H1 (cell line): Measurements from ENCODE around the gene BCL2. TPM values are rescaled to one million over a fixed set of nuclear protein-coding genes. Genes with fewer than 3 reads are reported as not detected.

Source experiments
- CTCF ChIA-PET: fragments of 300-600 bp; sonication (Branson Sonifier 250); formaldehyde crosslinking; loops from one replicate; lab custom pipeline; 2021; ENCODE audit not compliant: partially characterized antibody; lab: Charles Lee
- POLR2A ChIA-PET: fragments of 300-600 bp; sonication (Branson Sonifier 250); formaldehyde crosslinking; loops from one replicate; lab custom pipeline; 2021; ENCODE audit warnings: inconsistent platforms; ENCODE audit not compliant: partially characterized antibody; lab: Charles Lee
- DNase-seq, 2 experiments: peaks; one replicate each; pipeline versions ENCODE4 v3.0.0 to v3.0.0-alpha.2; 2010 to 2022; ENCODE audit warnings: low spot score in 2 of 2, low read depth in 1 of 2, mixed read lengths in 1 of 2
- FAIRE-seq: peaks from 2 replicates; lab custom pipeline; 2011; peaks lifted over from hg19 to GRCh38; lab: Jason Lieb, UNC
- H2AFZ ChIP-seq: 2 replicates; pipeline ENCODE4 v1.8.1; 2012; ENCODE audit warnings: low read length, inconsistent platforms
- H2AK5ac ChIP-seq: 2 replicates; pipeline ENCODE4 v1.6.1; 2013; ENCODE audit warnings: low read depth, low read length
- H2BK120ac ChIP-seq: replicated peaks from 2 replicates; pipeline ENCODE3; 2013; ENCODE audit warnings: low read depth, low read length, inconsistent platforms
- H2BK12ac ChIP-seq: 2 replicates; pipeline ENCODE4 v1.6.1; 2013; ENCODE audit warnings: low read depth, low read length
- H2BK15ac ChIP-seq: 2 replicates; pipeline ENCODE4 v1.6.1; 2013; ENCODE audit warnings: low read length
- H2BK20ac ChIP-seq: 2 replicates; pipeline ENCODE4 v1.6.1; 2013; ENCODE audit warnings: low read length
- H2BK5ac ChIP-seq: 2 replicates; pipeline ENCODE4 v1.6.1; 2013; ENCODE audit warnings: low read depth, low read length
- H3K14ac ChIP-seq: 2 replicates; pipeline ENCODE4 v1.6.1; 2013; ENCODE audit warnings: inconsistent platforms; ENCODE audit not compliant: insufficient read length
- H3K18ac ChIP-seq: 2 replicates; pipeline ENCODE4 v1.6.1; 2013; ENCODE audit warnings: low read length; ENCODE audit errors: extremely low read depth
- H3K23ac ChIP-seq: 2 replicates; pipeline ENCODE4 v1.6.1; 2013; ENCODE audit warnings: inconsistent platforms; ENCODE audit not compliant: insufficient read length
- H3K23me2 ChIP-seq: 2 replicates; pipeline ENCODE4 v1.6.1; 2013; ENCODE audit warnings: low read depth, low read length
- H3K27ac ChIP-seq: 2 replicates; pipeline ENCODE4 v1.6.1; 2011; ENCODE audit warnings: low read depth, low read length, inconsistent platforms
- H3K27me3 ChIP-seq, 4 experiments: replicated peaks in 1 of 4; 1 replicate in 1 of 4; 2 replicates in 3 of 4; pipeline versions ENCODE4 v1.6.1 to v1.8.1; 2011 to 2013; ENCODE audit warnings: low read length in 3 of 4, mild to moderate bottlenecking in 3 of 4, inconsistent platforms in 2 of 4, mixed read lengths in 2 of 4, moderate library complexity in 1 of 4; ENCODE audit not compliant: control insufficient read depth in 3 of 4, insufficient read depth in 3 of 4; ENCODE audit errors: extremely low read depth in 1 of 4
- H3K36me3 ChIP-seq, 4 experiments: 2 replicates each; pipeline versions ENCODE4 v1.6.1 to v1.8.1; 2011 to 2013; ENCODE audit warnings: mild to moderate bottlenecking in 4 of 4, low read length in 3 of 4, moderate library complexity in 2 of 4, control low read depth in 1 of 4, inconsistent platforms in 1 of 4; ENCODE audit not compliant: insufficient read depth in 4 of 4, control insufficient read depth in 2 of 4
- H3K4ac ChIP-seq: replicated peaks from 2 replicates; pipeline ENCODE3; 2013; ENCODE audit warnings: low read length, low read depth, mixed read lengths, inconsistent platforms; ENCODE audit not compliant: insufficient read length
- H3K4me1 ChIP-seq, 4 experiments: replicated peaks in 1 of 4; 1 replicate in 1 of 4; 2 replicates in 3 of 4; pipeline versions ENCODE4 v1.6.1 to v1.8.1; 2011 to 2013; ENCODE audit warnings: low read length in 3 of 4, inconsistent platforms in 2 of 4, mixed read lengths in 1 of 4; ENCODE audit not compliant: insufficient read depth in 4 of 4, control insufficient read depth in 3 of 4
- H3K4me2 ChIP-seq, 2 experiments: 2 replicates each; pipeline versions ENCODE4 v1.6.1 to v1.8.1; 2011 to 2013; ENCODE audit warnings: low read depth in 2 of 2, low read length in 2 of 2, control low read depth in 1 of 2, inconsistent platforms in 1 of 2, mild to moderate bottlenecking in 1 of 2; ENCODE audit not compliant: insufficient read depth in 1 of 2
- H3K4me3 ChIP-seq, 4 experiments: fragments of 200-600, 300-600 bp in 1 of 4; sonication (generic), shearing (Covaris generic), sonication (Bioruptor Twin) in 1 of 4; 2 replicates each; pipeline versions ENCODE4 v1.5.1 to v1.8.1; 2011 to 2016; ENCODE audit warnings: low read length in 4 of 4, low read depth in 3 of 4, control low read depth in 2 of 4, inconsistent platforms in 2 of 4, mild to moderate bottlenecking in 2 of 4, mixed read lengths in 1 of 4, moderate library complexity in 1 of 4; ENCODE audit not compliant: insufficient read depth in 2 of 4; ENCODE audit errors: extremely low read depth in 1 of 4
- H3K56ac ChIP-seq: replicated peaks from 2 replicates; pipeline ENCODE3; 2013; ENCODE audit warnings: low read depth, mild to moderate bottlenecking, mixed read lengths, low read length, inconsistent platforms; ENCODE audit not compliant: insufficient read length
- H3K79me1 ChIP-seq: 2 replicates; pipeline ENCODE4 v1.6.1; 2013; ENCODE audit warnings: low read depth, low read length, control low read depth
- H3K79me2 ChIP-seq, 2 experiments: 2 replicates each; pipeline versions ENCODE4 v1.6.1 to v1.8.1; 2012 to 2013; ENCODE audit warnings: low read length in 2 of 2, mild to moderate bottlenecking in 2 of 2, inconsistent platforms in 1 of 2; ENCODE audit not compliant: insufficient read depth in 2 of 2, control insufficient read depth in 1 of 2
- H3K9ac ChIP-seq, 4 experiments: replicated peaks in 1 of 4; 1 replicate in 1 of 4; 2 replicates in 3 of 4; pipeline versions ENCODE4 v1.6.1 to v1.8.1; 2011 to 2013; ENCODE audit warnings: low read depth in 3 of 4, low read length in 3 of 4, control low read depth in 2 of 4, mild to moderate bottlenecking in 2 of 4, moderate library complexity in 2 of 4, inconsistent platforms in 1 of 4; ENCODE audit errors: extremely low read depth in 1 of 4
- H3K9me3 ChIP-seq, 2 experiments: 2 replicates each; pipeline versions ENCODE4 v1.6.1 to v1.8.1; 2012 to 2013; ENCODE audit warnings: mild to moderate bottlenecking in 2 of 2, moderate library complexity in 2 of 2, control low read depth in 1 of 2, inconsistent platforms in 1 of 2, low read depth in 1 of 2, low read length in 1 of 2, mixed read lengths in 1 of 2; ENCODE audit not compliant: insufficient read depth in 2 of 2
- H4K20me1 ChIP-seq, 2 experiments: replicated peaks in 1 of 2; 2 replicates each; pipeline versions ENCODE3 to v1.8.1; 2011 to 2013; ENCODE audit warnings: inconsistent platforms in 2 of 2, low read length in 2 of 2, mild to moderate bottlenecking in 1 of 2; ENCODE audit not compliant: insufficient read depth in 2 of 2, control insufficient read depth in 1 of 2
- H4K5ac ChIP-seq: 2 replicates; pipeline ENCODE4 v1.6.1; 2013; ENCODE audit warnings: low read length, low read depth, mixed read lengths, inconsistent platforms; ENCODE audit not compliant: insufficient read length
- H4K8ac ChIP-seq: 2 replicates; pipeline ENCODE4 v1.8.0; 2013; ENCODE audit warnings: mild to moderate bottlenecking, moderate library complexity, low read length, inconsistent platforms; ENCODE audit not compliant: insufficient read depth; ENCODE audit errors: extremely low read depth
- H4K91ac ChIP-seq: replicated peaks from 2 replicates; pipeline ENCODE3; 2013; ENCODE audit warnings: low read length, mixed read lengths, inconsistent platforms; ENCODE audit not compliant: insufficient read length
- KDM1A ChIP-seq: fragments of 200-600, 300-600 bp; sonication (generic); IDR thresholded peaks from 2 replicates; pipeline ENCODE4 v1.7.1; 2016; ENCODE audit warnings: mild to moderate bottlenecking, low read length, borderline replicate concordance
- NRF1 ChIP-seq: IDR thresholded peaks from 2 replicates; pipeline ENCODE4 v1.6.1; 2011; ENCODE audit warnings: mild to moderate bottlenecking, low read depth, low read length, improper control_type of control experiment
- RXRA ChIP-seq: IDR thresholded peaks from 2 replicates; pipeline ENCODE4 v1.6.1; 2011; ENCODE audit warnings: low read depth, mild to moderate bottlenecking, low read length, moderate library complexity; ENCODE audit not compliant: insufficient read depth
- SRF ChIP-seq: IDR thresholded peaks from 2 replicates; pipeline ENCODE4 v1.6.1; 2011; ENCODE audit warnings: mild to moderate bottlenecking, low read depth, low read length, moderate library complexity
- whole genome bisulfite sequencing, 2 experiments: shearing (Covaris generic) in 1 of 2; methylation state at CpG; one replicate each; pipeline versions ENCODE4 v1.1.6 to v1.1.7; 2013 to 2015; ENCODE audit warnings: low lambda C conversion rate in 2 of 2, mixed read lengths in 2 of 2, inconsistent platforms in 1 of 2, low coverage in 1 of 2, missing lambda C conversion rate in 1 of 2; ENCODE audit not compliant: insufficient replicate concordance in 2 of 2, insufficient coverage in 1 of 2, insufficient read length in 1 of 2; ENCODE audit errors: extremely low coverage in 1 of 2, missing lambda C conversion rate in 1 of 2; 5-methylcytosine and 5-hydroxymethylcytosine counted together
- polyA plus RNA-seq, 7 experiments: library from polyadenylated mRNA; depleted of rRNA in 3 of 7; stranded (reverse) in 5 of 7; unstranded in 2 of 7; fragments of >200 nt in 5 of 7; fragments of 200-250 nt in 2 of 7; gene quantifications; 1 replicate in 5 of 7; 2 replicates in 1 of 7; 4 replicates in 1 of 7; pipeline versions ENCODE4 v1.2.1 to v1.2.3, GENCODE V29; 2011 to 2013; ENCODE audit warnings: missing spikeins in 2 of 7, mixed read lengths in 2 of 7
- total RNA-seq: library from RNA; stranded (reverse); fragmentation: NEBNext Ultra II Directional; extraction: Animal tissue kit (Norgen Biotek cat#: 25700); gene quantifications from 2 replicates; pipeline ENCODE4 v1.2.1, GENCODE V29; 2021

The BCL2 gene
- total and polyA plus RNA-seq, 2 of the 8 experiments (the other 6 are each of a cell fraction or from before 2014, with no cell fraction given): 0.59 to 4.5 TPM

- no peak overlapping the region for H2AFZ ChIP-seq
- WGBS, 2 experiments: 89% methylated on average over 6 of the region's 6 CpGs; no CpG with 5 or more reads in 1 of the 2 experiments
- ChIA-PET POLR2A (no interaction called here), CTCF (interaction anchor here (1.2 kb wide), 1 partner anchor 16 kb away, joined by 3 read pairs; no protein-coding TSS in a partner anchor)
- H4K20me1 ChIP-seq: no peaks in the 10 kb centered on the region
- no peaks in the 10 kb centered on the region for H3K79me1 ChIP-seq
- no peak overlapping the region for H3K4ac ChIP-seq
- no peak overlapping the region for H2BK5ac ChIP-seq
- no peaks in the 10 kb centered on the region for H3K4me1 ChIP-seq
- no peak overlapping the region for H2BK120ac ChIP-seq
- H3K23ac ChIP-seq: no peak overlapping the region
- H4K5ac ChIP-seq: no peak overlapping the region
- no peak overlapping the region for H2BK20ac ChIP-seq
- H3K9me3 ChIP-seq: no peaks in the 10 kb centered on the region
- no peak overlapping the region for H3K18ac ChIP-seq
- H4K8ac ChIP-seq: no peak overlapping the region
- FAIRE-seq (no peak), DNase-seq (no peak)
- peaks cover 1% of the 10 kb centered on the region; the same call in 1 of the 2 replicates for H3K23me2 ChIP-seq
- no peak overlapping the region; the same call in 1 of the 2 replicates for H2BK12ac ChIP-seq
- no peak overlapping the region for H2AK5ac ChIP-seq
- no peak overlapping the region for H3K56ac ChIP-seq
- H4K91ac ChIP-seq: no peak overlapping the region
- no peak overlapping the region for H3K14ac ChIP-seq
- H3K79me2 ChIP-seq: no peaks in the 10 kb centered on the region
- no peaks in the 10 kb centered on the region for H3K36me3 ChIP-seq
- no peaks in the 10 kb centered on the region for H3K27me3 ChIP-seq
- no peak overlapping the region for H2BK15ac ChIP-seq
- no peak overlapping the region for H3K27ac ChIP-seq
- H3K4me3 ChIP-seq: no peak overlapping the region
- no peak overlapping the region for H3K9ac ChIP-seq
- H3K4me2 ChIP-seq: no peak overlapping the region
- TF ChIP-seq SRF (no peak), KDM1A (no peak), RXRA (no peak), NRF1 (no peak)
Measured at GRCh38 chr18:63213331-63213900, 106.2 kb downstream of the BCL2 start.
